ENCODE results near the gene CEP72. TPM values are rescaled to one million over a fixed set of nuclear protein-coding genes. Genes with fewer than 3 reads are reported as not detected.
"Not testable (repeated sequence)": the region's sequence is repeated elsewhere in the genome, so short reads cannot be mapped to it uniquely, and the experiment has no call there.

The CEP72 gene
- total and polyA plus RNA-seq, 2 experiments from 2014 or later = 3.2 to 4.2 TPM

- not testable (repeated sequence) for DNase-seq (ENCODE audit: low spot score); H3K4me3 ChIP-seq; H4K20me1 ChIP-seq (ENCODE audit: insufficient read depth, poor library complexity, severe bottlenecking); H2AFZ ChIP-seq; H3K4me1 ChIP-seq (ENCODE audit: insufficient read depth); H3K9me2 ChIP-seq (replicated peaks; ENCODE audit: insufficient read depth); H3K27ac ChIP-seq; H3K36me3 ChIP-seq (replicated peaks; ENCODE audit: insufficient read depth, low read depth); H3K4me2 ChIP-seq; H3K27me3 ChIP-seq; H3K79me2 ChIP-seq; H3K9me3 ChIP-seq (ENCODE audit: low read depth)
- WGBS (ENCODE audit: low lambda C conversion rate, missing lambda C conversion rate) = 76% methylated on average over 4 of the region's 32 CpGs
Observed at GRCh38 chr5:680118-680795, 68.1 kb downstream of the CEP72 start.

DNA sequence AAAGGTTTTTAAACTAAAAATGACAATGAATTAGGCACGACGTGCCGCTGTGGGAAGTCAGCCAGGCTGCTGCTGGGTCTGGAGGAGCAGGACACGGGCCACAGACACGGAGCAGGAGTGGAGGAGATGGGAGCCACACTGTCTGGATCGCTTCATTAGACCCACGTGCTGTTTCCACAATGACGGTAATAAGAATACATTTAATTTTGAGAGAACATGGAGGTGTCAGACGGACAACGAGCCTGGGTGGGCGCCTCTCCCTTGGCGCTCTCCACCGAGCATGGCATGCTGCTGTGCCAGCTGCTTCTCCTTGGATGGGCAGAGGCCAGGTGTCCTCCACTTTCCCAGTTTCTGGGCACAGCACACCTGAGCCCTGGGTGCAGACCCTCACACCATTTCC, 68.7 kb downstream of the CEP72 start:
- DNase-seq (ENCODE audit: low spot score) = not testable (repeated sequence)

DNA sequence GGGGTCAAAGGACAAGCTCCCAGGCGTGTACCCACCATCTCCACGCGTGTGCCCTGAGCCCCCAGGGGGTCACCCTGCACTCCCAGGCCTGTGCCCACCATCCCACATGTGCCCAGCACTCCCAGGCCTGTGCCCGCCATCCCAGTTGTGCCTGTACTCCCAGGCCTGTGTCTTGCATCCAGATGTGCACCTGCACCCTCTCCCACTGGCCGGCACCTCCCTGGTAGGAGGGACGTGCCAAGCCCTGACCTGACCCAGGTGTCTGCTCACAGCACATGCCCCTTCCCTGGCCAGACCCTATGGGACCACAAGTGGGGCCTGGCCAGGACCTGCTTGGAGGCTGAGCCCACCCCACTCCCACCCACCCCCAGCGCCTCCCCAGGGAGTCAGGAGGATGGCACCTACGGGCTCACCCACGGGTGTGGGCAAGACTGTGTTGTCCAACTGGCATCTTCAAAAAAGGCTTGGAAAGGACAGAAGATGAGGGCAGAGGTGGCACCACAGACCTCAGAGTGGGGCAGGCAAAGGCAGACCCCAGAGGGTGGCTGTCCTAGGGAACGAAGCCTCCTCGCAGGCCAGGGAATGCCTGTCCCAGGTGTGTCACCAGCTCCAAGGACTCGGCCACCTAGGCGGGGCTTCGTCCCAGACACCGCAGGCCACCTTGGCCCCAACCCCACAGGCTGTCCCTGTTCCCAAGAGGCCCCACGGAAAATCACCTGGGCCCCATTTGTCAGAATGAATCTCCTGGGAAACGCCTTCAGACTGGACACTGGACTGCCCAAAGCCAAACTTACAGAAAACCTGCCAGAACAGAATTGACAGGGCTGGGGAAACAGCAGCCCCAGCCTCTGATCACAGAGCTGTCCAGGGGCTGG, 69.4 kb downstream of the CEP72 start:
- not testable (repeated sequence) for H3K79me2 ChIP-seq; H3K27ac ChIP-seq; H3K4me1 ChIP-seq (ENCODE audit: insufficient read depth); H4K20me1 ChIP-seq (ENCODE audit: insufficient read depth, poor library complexity, severe bottlenecking); H3K9me3 ChIP-seq (ENCODE audit: low read depth); H3K4me3 ChIP-seq; H3K36me3 ChIP-seq (replicated peaks; ENCODE audit: insufficient read depth, low read depth); H3K9me2 ChIP-seq (replicated peaks; ENCODE audit: insufficient read depth); H2AFZ ChIP-seq; H3K27me3 ChIP-seq; DNase-seq (ENCODE audit: low spot score); H3K4me2 ChIP-seq
- WGBS (ENCODE audit: low lambda C conversion rate, missing lambda C conversion rate) = 91% methylated on average over 14 of the region's 17 CpGs

More for the DNA sequence above, 68.7 kb downstream of the CEP72 start:
- 93% methylated on average over 13 of the region's 13 CpGs for WGBS (ENCODE audit: low lambda C conversion rate, missing lambda C conversion rate)
- H3K79me2 ChIP-seq; H3K27ac ChIP-seq; H3K27me3 ChIP-seq; H3K4me2 ChIP-seq; H3K4me3 ChIP-seq; H3K9me2 ChIP-seq (replicated peaks; ENCODE audit: insufficient read depth); H4K20me1 ChIP-seq (ENCODE audit: insufficient read depth, poor library complexity, severe bottlenecking); H3K4me1 ChIP-seq (ENCODE audit: insufficient read depth); H3K36me3 ChIP-seq (replicated peaks; ENCODE audit: insufficient read depth, low read depth); H3K9me3 ChIP-seq (ENCODE audit: low read depth); H2AFZ ChIP-seq: not testable (repeated sequence)

DNA sequence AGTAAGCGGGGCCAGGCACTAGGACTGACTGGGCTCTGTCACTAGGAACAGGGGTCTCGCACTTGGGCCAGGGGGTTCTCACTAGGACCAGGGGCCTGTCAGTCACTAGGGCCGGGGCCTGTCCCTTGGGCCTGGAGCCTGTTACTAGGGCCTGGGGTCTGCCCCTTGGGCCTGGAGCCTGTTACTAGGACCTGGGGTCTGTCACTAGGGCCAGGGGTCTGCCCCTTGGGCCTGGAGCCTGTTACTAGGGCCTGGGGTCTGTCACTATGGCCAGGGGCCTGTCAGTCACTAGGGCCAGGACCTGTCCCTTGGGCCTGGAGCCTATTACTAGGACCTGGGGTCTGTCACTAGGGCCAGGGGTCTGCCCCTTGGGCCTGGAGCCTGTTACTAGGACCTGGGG, 70.1 kb downstream of the CEP72 start:
- WGBS (ENCODE audit: low lambda C conversion rate, missing lambda C conversion rate) = 79% methylated on average over 3 of the region's 3 CpGs
- not testable (repeated sequence) for H3K9me3 ChIP-seq (ENCODE audit: low read depth); H2AFZ ChIP-seq; H3K36me3 ChIP-seq (replicated peaks; ENCODE audit: insufficient read depth, low read depth); H3K9me2 ChIP-seq (replicated peaks; ENCODE audit: insufficient read depth); H3K27me3 ChIP-seq; DNase-seq (ENCODE audit: low spot score); H3K4me3 ChIP-seq; H4K20me1 ChIP-seq (ENCODE audit: insufficient read depth, poor library complexity, severe bottlenecking); H3K4me1 ChIP-seq (ENCODE audit: insufficient read depth); H3K4me2 ChIP-seq; H3K79me2 ChIP-seq; H3K27ac ChIP-seq

DNA sequence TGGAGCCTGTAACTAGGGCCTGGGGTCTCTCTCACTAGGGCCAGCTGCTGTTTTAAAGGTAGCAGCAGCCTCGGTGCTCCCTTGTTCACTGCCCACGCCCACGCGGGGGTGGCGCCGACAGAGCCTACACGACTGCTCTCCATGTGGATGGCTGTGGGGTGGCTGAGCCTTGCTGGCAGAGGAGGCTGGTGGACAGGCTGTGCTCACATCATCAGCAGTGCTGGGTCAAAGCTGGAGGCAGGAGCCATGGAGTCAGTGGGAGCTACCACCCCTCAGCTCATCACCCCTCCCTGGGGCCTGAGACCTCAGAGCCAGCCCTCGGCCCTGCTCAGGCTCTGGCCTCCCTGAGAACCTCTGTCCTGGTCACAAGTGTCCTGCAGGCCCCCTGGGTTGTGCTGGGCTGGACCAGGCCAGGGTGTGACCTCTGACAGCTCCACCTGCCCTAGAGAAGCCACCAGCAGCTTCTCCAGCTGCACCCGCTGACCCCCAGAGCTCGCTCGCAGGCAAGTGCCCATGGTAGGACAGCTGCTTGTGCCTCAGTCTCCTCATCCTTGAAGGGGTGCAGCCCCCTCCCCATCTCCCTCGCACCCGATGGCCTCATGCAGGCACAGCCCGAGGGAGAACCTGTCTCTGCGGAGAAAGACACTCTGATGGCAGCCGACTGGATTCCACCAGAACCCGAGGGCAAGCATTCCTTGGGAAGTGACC, 70.7 kb downstream of the CEP72 start:
- not testable (repeated sequence) for H3K4me2 ChIP-seq; H3K4me1 ChIP-seq (ENCODE audit: insufficient read depth); H3K27ac ChIP-seq; H3K4me3 ChIP-seq; DNase-seq (ENCODE audit: low spot score); H3K79me2 ChIP-seq; H3K9me3 ChIP-seq (ENCODE audit: low read depth); H2AFZ ChIP-seq; H3K36me3 ChIP-seq (replicated peaks; ENCODE audit: insufficient read depth, low read depth); H3K9me2 ChIP-seq (replicated peaks; ENCODE audit: insufficient read depth); H3K27me3 ChIP-seq; H4K20me1 ChIP-seq (ENCODE audit: insufficient read depth, poor library complexity, severe bottlenecking)
- 86% methylated on average over 17 of the region's 17 CpGs for WGBS (ENCODE audit: low lambda C conversion rate, missing lambda C conversion rate)

Data from hepatocyte (in vitro differentiated cells).